ENCODE measurements around the gene CACNB1. TPM values are rescaled to one million over a fixed set of nuclear protein-coding genes. Genes with fewer than 3 reads are reported as not detected.

The CACNB1 gene
- total RNA-seq (10 to 100 TPM; 15.5 to 20.5 TPM), polyA plus RNA-seq (ENCODE audit: insufficient read length in 2 of 2) (10 to 100 TPM; 41.8 to 57.5 TPM)
- long read RNA-seq, donor 1, partial matches to known transcripts: 1,330 of 2,312 reads
- long read RNA-seq, donor 1, other reads (novel, unspliced or antisense): 980 of 2,312 reads
- long read RNA-seq, donor 2, partial matches to known transcripts: 5 of 6 reads
- long read RNA-seq, donor 2, other reads (novel, unspliced or antisense): 0 of 6 reads
- long read RNA-seq, donor 3, full-length matches to known transcripts: 2 of 1,735 reads
- long read RNA-seq, donor 3, partial matches to known transcripts: 1,162 of 1,735 reads
- long read RNA-seq, donor 3, other reads (novel, unspliced or antisense): 571 of 1,735 reads
- long read RNA-seq, donor 4, partial matches to known transcripts: 6,812 of 10,721 reads
- long read RNA-seq, donor 4, other reads (novel, unspliced or antisense): 3,909 of 10,721 reads

DNA sequence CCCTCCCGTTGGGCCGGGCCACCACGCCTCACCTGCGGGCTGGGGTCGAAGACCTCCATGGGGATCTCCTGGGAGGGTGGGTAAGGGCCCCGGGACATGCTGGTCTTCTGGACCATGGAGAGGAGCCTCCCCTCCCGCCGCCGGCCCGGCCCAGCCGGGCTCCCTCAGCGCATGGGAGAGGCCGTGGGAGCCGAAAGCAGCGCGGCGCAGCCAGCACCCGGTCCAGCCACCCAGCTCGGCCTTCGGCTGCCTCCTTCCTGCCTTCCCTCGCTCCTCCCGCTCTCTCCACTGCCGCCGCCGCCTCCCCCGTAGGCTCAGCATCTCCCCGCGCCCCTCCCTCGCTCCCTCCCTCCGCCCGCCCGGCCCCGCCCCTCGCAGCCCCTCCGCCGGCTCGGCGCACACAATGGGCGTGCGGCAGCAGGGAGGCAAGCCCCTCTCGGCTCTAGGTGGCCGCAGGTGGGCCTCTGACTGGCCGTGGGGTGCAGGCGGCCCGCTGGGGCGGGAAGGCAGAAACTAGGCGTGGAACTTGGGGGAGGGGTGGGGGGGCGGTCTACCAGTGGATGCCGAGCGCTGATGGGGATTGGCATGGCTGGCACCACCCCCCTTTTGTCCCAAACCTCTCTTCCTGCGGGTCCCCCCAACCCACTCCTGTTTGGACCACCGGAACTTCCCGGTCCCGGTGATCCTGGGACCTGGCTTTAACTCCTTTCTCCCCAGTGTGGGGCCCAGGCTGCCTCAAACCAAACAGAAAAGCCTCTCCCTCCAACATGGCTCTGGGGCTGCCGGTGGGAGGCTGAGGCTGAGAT is at the start of gene CACNB1:
CACNB1 (minus strand) TSS at position 290 of the 806 bp plus-strand sequence; CDS start at position 116, 174 bp downstream.
- Histone ChIP-seq H3K27ac (ENCODE audit: low read depth, low read length) (peak within 1 kb of the TSS; percentile 80), H3K4me3 (ENCODE audit: low read depth, low read length) (peak within 1 kb of the TSS; percentile 73), H3K36me3 (ENCODE audit: control insufficient read depth, insufficient read depth, low read length) (peaks cover 35% of the 10 kb centered on the region), H3K27me3 (ENCODE audit: control insufficient read depth, insufficient read depth, low read length) (no peaks in the 10 kb centered on the region), H3K9me3 (ENCODE audit: control insufficient read depth, insufficient read depth, low read length) (no peaks in the 10 kb centered on the region), H3K4me1 (ENCODE audit: control insufficient read depth, insufficient read depth, low read length) (peaks cover 68% of the 10 kb centered on the region)
- under 1% methylated on average over 41 of the region's 55 CpGs for WGBS (ENCODE audit: insufficient coverage)
- DNase-seq (ENCODE audit: low read depth in 4 of 6, low spot score in 6 of 6): peak in 2 of 6 donors; percentile 95 to 96

- Histone ChIP-seq H3K27ac (ENCODE audit: low read depth, low read length) (no peak overlapping the region), H3K36me3 (ENCODE audit: control insufficient read depth, insufficient read depth, low read length) (peaks cover 8% of the 10 kb centered on the region), H3K4me3 (ENCODE audit: low read depth, low read length) (no peak overlapping the region), H3K27me3 (ENCODE audit: control insufficient read depth, insufficient read depth, low read length) (no peaks in the 10 kb centered on the region), H3K9me3 (ENCODE audit: control insufficient read depth, insufficient read depth, low read length) (no peaks in the 10 kb centered on the region), H3K4me1 (ENCODE audit: control insufficient read depth, insufficient read depth, low read length) (peaks cover 12% of the 10 kb centered on the region)
- DNase-seq (ENCODE audit: low read depth in 4 of 6, low spot score in 6 of 6): no peak
- WGBS (ENCODE audit: insufficient coverage): no CpG with 5 or more reads among the region's 3 CpGs
Observed at GRCh38 chr17:39246274-39246673, 48.8 kb upstream of the CACNB1 start.

- Histone ChIP-seq H3K27me3 (ENCODE audit: control insufficient read depth, insufficient read depth, low read length) (no peaks in the 10 kb centered on the region), H3K27ac (ENCODE audit: low read depth, low read length) (no peak overlapping the region), H3K36me3 (ENCODE audit: control insufficient read depth, insufficient read depth, low read length) (peaks cover 7% of the 10 kb centered on the region), H3K9me3 (ENCODE audit: control insufficient read depth, insufficient read depth, low read length) (no peaks in the 10 kb centered on the region), H3K4me3 (ENCODE audit: low read depth, low read length) (no peak overlapping the region), H3K4me1 (ENCODE audit: control insufficient read depth, insufficient read depth, low read length) (peaks cover 12% of the 10 kb centered on the region)
- WGBS (ENCODE audit: insufficient coverage): 64% methylated on average over 4 of the region's 6 CpGs
- peak; percentile 71 to 95 (median 72) for DNase-seq (ENCODE audit: low read depth in 4 of 6, low spot score in 6 of 6)
Observed at GRCh38 chr17:39244600-39245570, 47.4 kb upstream of the CACNB1 start.

DNA sequence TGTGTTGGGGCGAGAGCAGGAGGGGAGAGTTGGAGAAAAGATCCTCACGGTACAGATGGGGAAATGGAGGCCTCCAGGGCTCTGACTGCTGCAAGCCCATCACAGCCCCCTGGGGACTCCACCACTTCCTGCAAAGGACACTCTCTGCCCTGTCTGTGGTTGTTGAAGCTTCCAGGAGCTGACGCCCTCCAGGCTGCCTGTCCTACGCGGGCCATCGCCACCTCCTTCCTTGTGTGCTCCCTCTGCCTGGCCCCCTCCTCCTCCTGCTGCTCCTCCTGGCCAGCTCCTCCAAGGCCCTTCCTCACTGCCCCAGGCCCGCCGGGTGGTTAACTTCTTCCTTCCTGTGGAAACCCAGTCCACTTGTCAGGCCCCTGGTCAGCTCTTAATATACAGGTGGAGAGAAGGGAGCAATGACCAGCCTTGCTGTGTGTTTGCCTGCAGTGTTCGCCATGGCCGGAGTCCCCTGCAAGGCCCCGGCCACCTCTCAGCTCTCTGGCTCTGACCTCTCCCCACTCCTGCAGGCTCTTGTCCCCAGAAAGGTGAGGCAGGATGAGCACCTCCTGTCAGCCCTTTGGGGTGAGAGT is 46.6 kb upstream of the CACNB1 start:
- WGBS (ENCODE audit: insufficient coverage): 63% methylated on average over 8 of the region's 11 CpGs
- peaks cover 3% of the 10 kb centered on the region for H3K27me3 ChIP-seq (ENCODE audit: control insufficient read depth, insufficient read depth, low read length)
- no peaks in the 10 kb centered on the region for H3K9me3 ChIP-seq (ENCODE audit: control insufficient read depth, insufficient read depth, low read length)
- H3K27ac ChIP-seq (ENCODE audit: low read depth, low read length): no peak overlapping the region
- H3K36me3 ChIP-seq (ENCODE audit: control insufficient read depth, insufficient read depth, low read length): peaks cover 7% of the 10 kb centered on the region
- no peak for DNase-seq (ENCODE audit: low read depth in 4 of 6, low spot score in 6 of 6)
- no peak overlapping the region for H3K4me3 ChIP-seq (ENCODE audit: low read depth, low read length)
- peaks cover 15% of the 10 kb centered on the region for H3K4me1 ChIP-seq (ENCODE audit: control insufficient read depth, insufficient read depth, low read length)

- WGBS (ENCODE audit: insufficient coverage): 86% methylated on average over 6 of the region's 8 CpGs
- peaks cover 21% of the 10 kb centered on the region for H3K4me1 ChIP-seq (ENCODE audit: control insufficient read depth, insufficient read depth, low read length)
- no peak for DNase-seq (ENCODE audit: low read depth in 4 of 6, low spot score in 6 of 6)
- peaks cover 2% of the 10 kb centered on the region for H3K36me3 ChIP-seq (ENCODE audit: control insufficient read depth, insufficient read depth, low read length)
- H3K27me3 ChIP-seq (ENCODE audit: control insufficient read depth, insufficient read depth, low read length): peaks cover 3% of the 10 kb centered on the region
- H3K4me3 ChIP-seq (ENCODE audit: low read depth, low read length): no peak overlapping the region
- H3K27ac ChIP-seq (ENCODE audit: low read depth, low read length): no peak overlapping the region
- H3K9me3 ChIP-seq (ENCODE audit: control insufficient read depth, insufficient read depth, low read length): no peaks in the 10 kb centered on the region
Observed at GRCh38 chr17:39243155-39243554, 45.7 kb upstream of the CACNB1 start.

- Histone ChIP-seq H3K9me3 (ENCODE audit: control insufficient read depth, insufficient read depth, low read length) (no peaks in the 10 kb centered on the region), H3K27ac (ENCODE audit: low read depth, low read length) (no peak overlapping the region), H3K4me1 (ENCODE audit: control insufficient read depth, insufficient read depth, low read length) (peaks cover 39% of the 10 kb centered on the region), H3K36me3 (ENCODE audit: control insufficient read depth, insufficient read depth, low read length) (peaks cover 2% of the 10 kb centered on the region), H3K4me3 (ENCODE audit: low read depth, low read length) (no peak overlapping the region), H3K27me3 (ENCODE audit: control insufficient read depth, insufficient read depth, low read length) (peaks cover 5% of the 10 kb centered on the region)
- WGBS (ENCODE audit: insufficient coverage): 80% methylated on average over 1 of the region's 5 CpGs
- no peak for DNase-seq (ENCODE audit: low read depth in 4 of 6, low spot score in 6 of 6)
Observed at GRCh38 chr17:39240631-39241030, 43.2 kb upstream of the CACNB1 start.

DNA sequence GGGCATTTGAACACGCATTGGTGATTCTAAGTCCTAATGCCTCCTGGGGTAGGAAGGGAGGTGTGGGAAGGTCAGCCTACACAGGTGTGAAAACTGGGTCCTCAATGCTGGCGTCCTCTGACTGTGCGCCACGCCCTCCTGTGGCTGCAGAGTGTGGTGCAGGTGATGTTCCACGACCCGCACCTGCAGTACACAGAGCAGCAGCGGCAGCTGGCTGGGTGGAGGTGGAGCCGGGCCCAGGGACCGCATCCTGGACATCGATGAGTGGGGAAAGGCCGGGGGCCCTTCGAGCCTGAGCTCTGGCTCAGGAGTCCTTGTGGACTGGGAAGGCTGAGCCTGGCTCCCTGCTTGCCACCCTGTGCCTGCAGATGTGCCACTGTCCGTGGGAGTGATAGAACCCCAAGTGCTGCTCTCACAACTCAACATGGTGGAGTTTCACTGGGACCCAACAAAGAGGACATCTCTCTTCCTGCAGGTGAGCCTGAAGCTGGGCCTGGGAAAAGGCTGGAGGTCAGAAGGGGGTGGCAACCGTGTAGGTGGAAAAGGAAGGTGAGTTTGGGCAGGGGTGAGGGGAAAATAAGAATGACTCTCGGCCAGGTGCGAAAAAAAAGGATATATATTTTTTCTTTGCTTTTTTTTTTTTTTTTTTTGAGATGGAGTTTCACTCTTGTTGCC is 42.3 kb upstream of the CACNB1 start:
- H3K36me3 ChIP-seq (ENCODE audit: control insufficient read depth, insufficient read depth, low read length): peaks cover 2% of the 10 kb centered on the region
- peaks cover 44% of the 10 kb centered on the region for H3K4me1 ChIP-seq (ENCODE audit: control insufficient read depth, insufficient read depth, low read length)
- H3K27ac ChIP-seq (ENCODE audit: low read depth, low read length): no peak overlapping the region
- no peaks in the 10 kb centered on the region for H3K9me3 ChIP-seq (ENCODE audit: control insufficient read depth, insufficient read depth, low read length)
- WGBS (ENCODE audit: insufficient coverage): 8% methylated on average over 12 of the region's 16 CpGs
- peak in 1 of 6 donors; percentile 48 for DNase-seq (ENCODE audit: low read depth in 4 of 6, low spot score in 6 of 6)
- no peak overlapping the region for H3K4me3 ChIP-seq (ENCODE audit: low read depth, low read length)
- H3K27me3 ChIP-seq (ENCODE audit: control insufficient read depth, insufficient read depth, low read length): peaks cover 5% of the 10 kb centered on the region

- Histone ChIP-seq H3K9me3 (ENCODE audit: control insufficient read depth, insufficient read depth, low read length) (no peaks in the 10 kb centered on the region), H3K27ac (ENCODE audit: low read depth, low read length) (no peak overlapping the region), H3K4me3 (ENCODE audit: low read depth, low read length) (no peak overlapping the region), H3K27me3 (ENCODE audit: control insufficient read depth, insufficient read depth, low read length) (peaks cover 5% of the 10 kb centered on the region), H3K4me1 (ENCODE audit: control insufficient read depth, insufficient read depth, low read length) (peaks cover 36% of the 10 kb centered on the region), H3K36me3 (ENCODE audit: control insufficient read depth, insufficient read depth, low read length) (no peaks in the 10 kb centered on the region)
- no peak for DNase-seq (ENCODE audit: low read depth in 4 of 6, low spot score in 6 of 6)
- 43% methylated on average over 7 of the region's 15 CpGs for WGBS (ENCODE audit: insufficient coverage)
Observed at GRCh38 chr17:39238311-39238972, 41.0 kb upstream of the CACNB1 start.

All from spinal cord (tissue), 10 donors.